ENCODE data around the gene CTAGE8. TPM values are rescaled to one million over a fixed set of nuclear protein-coding genes. Genes with fewer than 3 reads are reported as not detected.
"Not testable (repeated sequence)": the region's sequence is repeated elsewhere in the genome, so short reads cannot be mapped to it uniquely, and the experiment has no call there.

CTAGE8 gene, protein sequence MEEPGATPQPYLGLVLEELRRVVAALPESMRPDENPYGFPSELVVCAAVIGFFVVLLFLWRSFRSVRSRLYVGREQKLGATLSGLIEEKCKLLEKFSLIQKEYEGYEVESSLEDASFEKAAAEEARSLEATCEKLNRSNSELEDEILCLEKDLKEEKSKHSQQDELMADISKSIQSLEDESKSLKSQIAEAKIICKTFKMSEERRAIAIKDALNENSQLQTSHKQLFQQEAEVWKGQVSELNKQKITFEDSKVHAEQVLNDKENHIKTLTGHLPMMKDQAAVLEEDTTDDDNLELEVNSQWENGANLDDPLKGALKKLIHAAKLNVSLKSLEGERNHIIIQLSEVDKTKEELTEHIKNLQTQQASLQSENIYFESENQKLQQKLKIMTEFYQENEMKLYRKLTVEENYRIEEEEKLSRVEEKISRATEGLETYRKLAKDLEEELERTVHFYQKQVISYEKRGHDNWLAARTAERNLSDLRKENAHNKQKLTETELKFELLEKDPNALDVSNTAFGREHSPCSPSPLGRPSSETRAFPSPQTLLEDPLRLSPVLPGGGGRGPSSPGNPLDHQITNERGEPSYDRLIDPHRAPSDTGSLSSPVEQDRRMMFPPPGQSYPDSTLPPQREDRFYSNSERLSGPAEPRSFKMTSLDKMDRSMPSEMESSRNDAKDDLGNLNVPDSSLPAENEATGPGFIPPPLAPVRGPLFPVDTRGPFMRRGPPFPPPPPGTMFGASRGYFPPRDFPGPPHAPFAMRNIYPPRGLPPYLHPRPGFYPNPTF
- under 1 TPM in 2 of 3 donors, not detected in 1; 0.33 to 0.66 TPM for total RNA-seq
- not detected for total RNA-seq (2013)

DNA sequence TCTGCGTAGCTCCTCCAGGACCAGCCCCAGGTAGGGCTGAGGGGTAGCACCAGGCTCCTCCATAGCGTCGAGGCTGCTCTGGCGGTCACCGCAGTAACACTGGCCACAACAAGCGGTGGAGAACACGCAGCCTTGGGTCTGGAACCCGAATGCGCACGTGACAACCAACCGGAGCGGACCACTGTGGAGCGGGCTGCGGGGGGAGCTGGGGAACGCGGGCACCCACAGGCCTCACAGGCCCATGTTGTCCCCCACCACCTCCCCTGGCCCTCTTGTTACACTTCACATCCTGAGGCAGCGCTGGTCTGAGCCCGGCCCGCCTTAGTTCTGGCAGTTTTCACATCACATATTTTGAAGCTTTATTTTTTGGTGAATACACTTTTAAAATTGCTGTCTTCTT, at the start of gene CTAGE8:
TSS of gene CTAGE8 (minus strand) at position 101 of the 400 bp plus-strand sequence. CDS start at position 63, 38 bp downstream.
- H3K9me3 ChIP-seq (ENCODE audit: control insufficient read depth, insufficient read depth, low read length); H3K36me3 Mint-ChIP-seq; DNase-seq; H3K4me3 Mint-ChIP-seq; H3K9me3 Mint-ChIP-seq; H3K27me3 Mint-ChIP-seq (ENCODE audit: low read depth in 2 of 2); H3K4me1 ChIP-seq (ENCODE audit: control insufficient read depth, insufficient read depth, low read length); ATAC-seq; H3K4me3 ChIP-seq (ENCODE audit: low read length); intact Hi-C loops (cut with micrococcal nuclease); H3K27me3 ChIP-seq (ENCODE audit: control insufficient read depth, insufficient read depth, low read length); H3K4me1 Mint-ChIP-seq; H3K36me3 ChIP-seq (ENCODE audit: control insufficient read depth, insufficient read depth, low read length); H3K27ac Mint-ChIP-seq; H3K27ac ChIP-seq (ENCODE audit: low read length): not testable (repeated sequence)
- no CpG with 5 or more reads among the region's 19 CpGs for WGBS (ENCODE audit: insufficient coverage)

DNA sequence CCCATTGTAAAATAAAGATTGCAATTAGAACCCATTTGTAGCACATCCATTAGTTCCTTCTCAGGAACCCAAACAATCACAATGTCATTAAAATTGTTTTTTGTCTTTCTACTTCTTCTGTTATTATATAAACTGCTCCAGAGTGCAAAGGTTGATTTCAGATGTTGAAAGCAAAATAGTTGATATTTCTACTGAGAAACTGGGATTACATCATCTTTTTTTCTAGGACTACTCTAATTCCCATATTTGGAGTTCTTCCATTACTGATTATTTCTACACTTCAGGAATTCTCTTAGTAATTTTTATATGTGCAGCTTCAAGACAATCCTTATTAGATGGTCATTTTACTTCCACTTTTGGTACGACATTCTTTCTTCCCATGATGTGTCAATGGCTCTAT, 48.4 kb upstream of the CTAGE8 start:
- intact Hi-C loops (cut with micrococcal nuclease); H3K27me3 ChIP-seq (ENCODE audit: control insufficient read depth, insufficient read depth, low read length); H3K4me1 ChIP-seq (ENCODE audit: control insufficient read depth, insufficient read depth, low read length); H3K4me3 ChIP-seq (ENCODE audit: low read length); DNase-seq; H3K36me3 Mint-ChIP-seq; H3K4me1 Mint-ChIP-seq; H3K9me3 ChIP-seq (ENCODE audit: control insufficient read depth, insufficient read depth, low read length); H3K27ac Mint-ChIP-seq; H3K9me3 Mint-ChIP-seq; H3K4me3 Mint-ChIP-seq; H3K27ac ChIP-seq (ENCODE audit: low read length); H3K36me3 ChIP-seq (ENCODE audit: control insufficient read depth, insufficient read depth, low read length); H3K27me3 Mint-ChIP-seq (ENCODE audit: low read depth in 2 of 2); ATAC-seq: not testable (repeated sequence)
- no CpG with 5 or more reads among the region's 1 CpG for WGBS (ENCODE audit: insufficient coverage)

DNA sequence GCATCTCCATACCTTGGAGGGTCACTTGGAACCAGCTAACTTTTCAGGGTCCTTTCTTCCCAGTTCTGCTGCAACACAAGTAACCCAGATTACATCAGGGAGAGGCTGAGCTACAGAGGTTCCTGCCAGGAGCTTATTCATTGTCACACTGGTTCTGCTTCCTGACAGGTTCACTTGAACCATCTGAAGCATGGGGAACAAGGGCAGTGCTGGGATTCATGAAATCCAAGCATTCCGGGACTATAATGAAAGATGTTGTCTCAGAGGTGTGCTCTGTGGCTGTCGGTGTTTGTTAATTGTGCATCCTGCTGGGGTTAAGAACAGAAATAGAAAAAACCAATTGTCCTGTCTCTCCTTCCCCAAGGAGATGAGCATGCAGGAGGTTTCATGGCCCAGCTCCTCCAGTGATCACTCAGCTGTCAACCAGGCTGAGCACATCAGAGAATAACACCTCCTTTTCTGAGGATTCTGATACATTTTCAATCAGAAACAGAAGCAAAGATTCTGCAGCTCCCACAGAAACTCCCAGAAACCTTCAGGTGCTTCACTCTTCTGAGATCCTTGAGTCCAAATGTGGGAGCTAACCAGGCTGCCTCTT, 42.9 kb upstream of the CTAGE8 start, which contains the start of gene OR2A1:
TSS of gene OR2A1 (plus strand) at position 548 of the 598 bp plus-strand sequence. CDS start 5,706 bp downstream, outside the sequence.
- H3K27me3 ChIP-seq (ENCODE audit: control insufficient read depth, insufficient read depth, low read length); H3K9me3 ChIP-seq (ENCODE audit: control insufficient read depth, insufficient read depth, low read length); H3K4me3 Mint-ChIP-seq; DNase-seq; H3K36me3 ChIP-seq (ENCODE audit: control insufficient read depth, insufficient read depth, low read length); H3K4me1 ChIP-seq (ENCODE audit: control insufficient read depth, insufficient read depth, low read length); intact Hi-C loops (cut with micrococcal nuclease); H3K36me3 Mint-ChIP-seq; H3K4me1 Mint-ChIP-seq; H3K27me3 Mint-ChIP-seq (ENCODE audit: low read depth in 2 of 2); H3K9me3 Mint-ChIP-seq; H3K4me3 ChIP-seq (ENCODE audit: low read length); H3K27ac Mint-ChIP-seq; ATAC-seq; H3K27ac ChIP-seq (ENCODE audit: low read length): not testable (repeated sequence)
- no CpG with 5 or more reads among the region's 2 CpGs for WGBS (ENCODE audit: insufficient coverage)

DNA sequence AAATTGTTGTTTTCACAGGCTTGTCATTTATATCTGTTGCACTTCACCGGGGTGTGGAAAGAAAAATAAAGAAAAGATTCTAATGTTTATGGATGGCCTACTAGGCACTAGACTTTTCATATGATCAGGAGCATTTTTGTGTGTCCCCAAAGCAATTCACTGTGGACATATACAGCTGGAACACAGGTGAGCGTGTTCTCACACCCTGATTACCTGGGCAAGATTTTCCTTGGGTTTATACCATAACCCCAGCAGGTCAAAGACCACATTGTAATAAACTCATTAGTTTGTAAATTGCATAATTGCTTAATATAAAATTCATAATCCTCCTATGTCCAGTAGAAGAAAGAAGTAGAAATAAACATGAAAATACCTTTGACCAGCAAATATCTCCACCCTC, 42.1 kb upstream of the CTAGE8 start:
- intact Hi-C loops (cut with micrococcal nuclease); H3K27ac ChIP-seq (ENCODE audit: low read length); H3K9me3 Mint-ChIP-seq; H3K4me1 ChIP-seq (ENCODE audit: control insufficient read depth, insufficient read depth, low read length); H3K4me3 ChIP-seq (ENCODE audit: low read length); DNase-seq; H3K4me1 Mint-ChIP-seq; H3K27me3 ChIP-seq (ENCODE audit: control insufficient read depth, insufficient read depth, low read length); H3K36me3 ChIP-seq (ENCODE audit: control insufficient read depth, insufficient read depth, low read length); H3K4me3 Mint-ChIP-seq; H3K36me3 Mint-ChIP-seq; H3K27ac Mint-ChIP-seq; H3K27me3 Mint-ChIP-seq (ENCODE audit: low read depth in 2 of 2); ATAC-seq; H3K9me3 ChIP-seq (ENCODE audit: control insufficient read depth, insufficient read depth, low read length): not testable (repeated sequence)
- WGBS (ENCODE audit: insufficient coverage) = no CpG with 5 or more reads among the region's 2 CpGs

DNA sequence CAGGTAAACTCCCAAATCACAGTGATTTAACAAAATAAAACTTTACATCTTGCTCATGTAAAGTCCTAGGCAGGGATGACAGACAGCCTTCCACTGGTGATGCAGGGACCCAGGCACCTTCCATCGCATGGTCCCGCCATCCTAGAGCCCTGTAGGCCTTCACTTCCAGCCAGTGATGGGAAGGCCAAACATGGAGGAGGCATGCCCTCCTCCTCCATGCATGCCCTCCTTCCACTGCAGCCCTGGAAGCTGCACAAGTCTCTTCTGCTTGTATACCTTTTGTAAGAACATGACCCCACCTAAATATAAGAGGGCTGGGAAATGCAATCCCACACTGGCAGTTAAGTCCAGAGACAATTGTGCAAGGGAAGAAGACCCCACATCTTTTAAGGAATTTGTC, 40.6 kb upstream of the CTAGE8 start:
- H3K27ac Mint-ChIP-seq; H3K4me3 Mint-ChIP-seq; H3K4me1 ChIP-seq (ENCODE audit: control insufficient read depth, insufficient read depth, low read length); H3K27ac ChIP-seq (ENCODE audit: low read length); H3K36me3 Mint-ChIP-seq; H3K9me3 ChIP-seq (ENCODE audit: control insufficient read depth, insufficient read depth, low read length); H3K4me3 ChIP-seq (ENCODE audit: low read length); H3K9me3 Mint-ChIP-seq; H3K27me3 ChIP-seq (ENCODE audit: control insufficient read depth, insufficient read depth, low read length); ATAC-seq; intact Hi-C loops (cut with micrococcal nuclease); H3K36me3 ChIP-seq (ENCODE audit: control insufficient read depth, insufficient read depth, low read length); DNase-seq; H3K27me3 Mint-ChIP-seq (ENCODE audit: low read depth in 2 of 2); H3K4me1 Mint-ChIP-seq: not testable (repeated sequence)
- WGBS (ENCODE audit: insufficient coverage) = no CpG with 5 or more reads among the region's 2 CpGs

DNA sequence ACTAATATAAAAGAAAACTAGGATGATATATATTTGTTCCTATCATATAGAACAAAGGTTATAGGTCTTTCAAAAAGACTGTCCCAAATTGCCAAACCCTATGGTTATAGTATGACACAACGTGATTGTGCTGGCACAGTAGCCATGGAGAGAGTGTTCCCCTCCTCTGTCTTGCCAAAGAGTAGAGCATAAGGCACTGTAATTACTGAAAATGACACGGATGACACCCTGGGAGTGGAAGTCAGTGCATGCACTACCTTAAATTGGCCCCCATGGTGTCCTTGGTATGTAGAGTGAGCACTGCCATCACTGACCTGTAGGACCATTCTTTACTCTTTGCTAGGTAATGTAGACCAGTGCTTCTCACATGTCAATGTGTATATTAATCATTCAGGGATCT, 36.1 kb upstream of the CTAGE8 start:
- ATAC-seq = not testable (repeated sequence)

DNA sequence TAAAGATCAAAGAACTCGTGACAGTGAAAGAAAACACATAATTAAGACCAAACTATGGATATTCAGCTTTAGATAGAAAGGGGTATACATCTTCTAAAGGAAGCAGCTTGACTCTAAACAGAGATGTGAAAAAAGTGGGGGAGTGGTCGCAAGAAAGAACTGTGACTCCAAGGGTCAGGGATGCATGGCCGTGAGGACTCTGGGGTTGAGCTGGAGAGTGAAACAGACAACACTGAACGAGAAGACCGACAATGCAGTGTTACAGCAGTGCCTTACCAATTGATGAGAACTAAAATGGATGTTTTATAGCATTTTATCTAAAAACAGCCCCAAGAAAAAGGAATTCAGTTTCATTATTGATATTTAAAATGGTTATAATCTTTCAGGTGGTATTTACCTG, 34.5 kb upstream of the CTAGE8 start:
- H3K27ac ChIP-seq (ENCODE audit: low read length); H3K36me3 ChIP-seq (ENCODE audit: control insufficient read depth, insufficient read depth, low read length); H3K27me3 ChIP-seq (ENCODE audit: control insufficient read depth, insufficient read depth, low read length); H3K4me1 Mint-ChIP-seq; H3K27ac Mint-ChIP-seq; H3K9me3 ChIP-seq (ENCODE audit: control insufficient read depth, insufficient read depth, low read length); intact Hi-C loops (cut with micrococcal nuclease); H3K4me3 ChIP-seq (ENCODE audit: low read length); ATAC-seq; H3K9me3 Mint-ChIP-seq; H3K27me3 Mint-ChIP-seq (ENCODE audit: low read depth in 2 of 2); H3K4me1 ChIP-seq (ENCODE audit: control insufficient read depth, insufficient read depth, low read length); H3K36me3 Mint-ChIP-seq; H3K4me3 Mint-ChIP-seq; DNase-seq: not testable (repeated sequence)
- no CpG with 5 or more reads among the region's 5 CpGs for WGBS (ENCODE audit: insufficient coverage)

More for the DNA sequence above, 36.1 kb upstream of the CTAGE8 start:
- H3K36me3 ChIP-seq (ENCODE audit: control insufficient read depth, insufficient read depth, low read length); H3K27ac Mint-ChIP-seq; DNase-seq; H3K9me3 ChIP-seq (ENCODE audit: control insufficient read depth, insufficient read depth, low read length); H3K9me3 Mint-ChIP-seq; H3K4me1 ChIP-seq (ENCODE audit: control insufficient read depth, insufficient read depth, low read length); H3K27me3 Mint-ChIP-seq (ENCODE audit: low read depth in 2 of 2); H3K4me3 ChIP-seq (ENCODE audit: low read length); intact Hi-C loops (cut with micrococcal nuclease); H3K27ac ChIP-seq (ENCODE audit: low read length); H3K27me3 ChIP-seq (ENCODE audit: control insufficient read depth, insufficient read depth, low read length); H3K4me3 Mint-ChIP-seq; H3K4me1 Mint-ChIP-seq; H3K36me3 Mint-ChIP-seq: not testable (repeated sequence)
- no CpG with 5 or more reads among the region's 2 CpGs for WGBS (ENCODE audit: insufficient coverage)

Measured in natural killer cell (primary cell).